Chondrocyte (in vitro differentiated cells): Measurements from ENCODE around the gene EXOC2. TPM values are rescaled to one million over a fixed set of nuclear protein-coding genes. Genes with fewer than 3 reads are reported as not detected.

Source experiments
- DNase-seq: peaks from one replicate; pipeline ENCODE4 v3.0.0; 2021; ENCODE audit warnings: mixed read lengths, low spot score
- H3K27ac Mint-ChIP-seq: one replicate; pipeline ENCODE4 v1.8.0; 2021; ENCODE audit warnings: mild to moderate bottlenecking, moderate library complexity, mixed read lengths; ENCODE audit not compliant: unreplicated experiment
- H3K27me3 Mint-ChIP-seq: 2 replicates; pipeline ENCODE4 v1.8.0; 2021; ENCODE audit warnings: low read depth, mixed read lengths
- H3K36me3 Mint-ChIP-seq: 2 replicates; pipeline ENCODE4 v1.8.0; 2021; ENCODE audit warnings: low read depth, mixed read lengths
- H3K4me1 Mint-ChIP-seq: 2 replicates; pipeline ENCODE4 v1.8.0; 2021; ENCODE audit warnings: low read depth, mild to moderate bottlenecking, mixed read lengths
- H3K4me3 Mint-ChIP-seq: one replicate; pipeline ENCODE4 v1.8.0; 2021; ENCODE audit warnings: mild to moderate bottlenecking, moderate library complexity, mixed read lengths; ENCODE audit not compliant: unreplicated experiment
- H3K9me3 Mint-ChIP-seq: 2 replicates; pipeline ENCODE4 v1.8.0; 2021; ENCODE audit warnings: low read depth, mixed read lengths
- CTCF ChIP-seq: fragments of 200-600 bp; sonication (generic); IDR thresholded peaks from 2 replicates; pipeline ENCODE4 v1.5.0; 2021; ENCODE audit warnings: antibody characterized with exemption, mild to moderate bottlenecking, moderate library complexity
- total RNA-seq: library from RNA; stranded (reverse); gene quantifications from 3 replicates; pipeline ENCODE4 v1.2.1, GENCODE V29; 2021

The EXOC2 gene
- total RNA-seq, 1 donor from 2014 or later, result 27.5 TPM

- Mint-ChIP-seq H3K27me3 (no peaks in the 10 kb centered on the region), H3K27ac (no peak overlapping the region), H3K36me3 (peaks cover 8% of the 10 kb centered on the region), H3K9me3 (peaks cover 11% of the 10 kb centered on the region), H3K4me3 (no peak overlapping the region), H3K4me1 (peaks cover 4% of the 10 kb centered on the region)
- TF ChIP-seq CTCF, result no peak
- DNase-seq, result no peak
These were observed 50.1 kb downstream of the EXOC2 start for GRCh38 chr6:642805-643204.

- H3K27me3 Mint-ChIP-seq, result no peaks in the 10 kb centered on the region
- peaks cover 12% of the 10 kb centered on the region for H3K36me3 Mint-ChIP-seq
- H3K4me3 Mint-ChIP-seq, result no peak overlapping the region
- DNase-seq, result no peak
- H3K27ac Mint-ChIP-seq, result no peak overlapping the region
- TF ChIP-seq CTCF, result no peak
- H3K9me3 Mint-ChIP-seq, result peaks cover 11% of the 10 kb centered on the region
- H3K4me1 Mint-ChIP-seq, result peaks cover 4% of the 10 kb centered on the region
These were observed 51.5 kb downstream of the EXOC2 start for GRCh38 chr6:641225-641985.

GRCh38 chr6:636488-636887 lies 56.5 kb downstream of the EXOC2 start:
- no peak overlapping the region for H3K4me3 Mint-ChIP-seq
- no peak for TF ChIP-seq CTCF
- no peak overlapping the region for H3K27ac Mint-ChIP-seq
- H3K27me3 Mint-ChIP-seq, result no peaks in the 10 kb centered on the region
- peaks cover 11% of the 10 kb centered on the region for H3K36me3 Mint-ChIP-seq
- no peak for DNase-seq
- peaks cover 3% of the 10 kb centered on the region for H3K9me3 Mint-ChIP-seq
- H3K4me1 Mint-ChIP-seq, result peaks cover 2% of the 10 kb centered on the region

GRCh38 chr6:635233-635632 lies 57.7 kb downstream of the EXOC2 start:
- Mint-ChIP-seq H3K9me3 (no peaks in the 10 kb centered on the region), H3K4me3 (no peak overlapping the region), H3K27me3 (no peaks in the 10 kb centered on the region), H3K36me3 (peaks cover 8% of the 10 kb centered on the region), H3K4me1 (peaks cover 9% of the 10 kb centered on the region), H3K27ac (no peak overlapping the region)
- no peak for DNase-seq
- no peak for TF ChIP-seq CTCF

GRCh38 chr6:633611-634010 lies 59.3 kb downstream of the EXOC2 start:
- no peak overlapping the region for H3K4me3 Mint-ChIP-seq
- H3K27ac Mint-ChIP-seq, result no peak overlapping the region
- H3K4me1 Mint-ChIP-seq, result peaks cover 9% of the 10 kb centered on the region
- no peak for DNase-seq
- no peaks in the 10 kb centered on the region for H3K27me3 Mint-ChIP-seq
- TF ChIP-seq CTCF, result no peak
- H3K9me3 Mint-ChIP-seq, result no peaks in the 10 kb centered on the region
- peaks cover 8% of the 10 kb centered on the region for H3K36me3 Mint-ChIP-seq
